Measurements from ENCODE around the gene TRPV6. TPM values are rescaled to one million over a fixed set of nuclear protein-coding genes. Genes with fewer than 3 reads are reported as not detected.

TRPV6 gene
- total and polyA plus RNA-seq, 2 donors (not counting 1 experiment from before 2014, with no cell fraction given) = not detected

DNA sequence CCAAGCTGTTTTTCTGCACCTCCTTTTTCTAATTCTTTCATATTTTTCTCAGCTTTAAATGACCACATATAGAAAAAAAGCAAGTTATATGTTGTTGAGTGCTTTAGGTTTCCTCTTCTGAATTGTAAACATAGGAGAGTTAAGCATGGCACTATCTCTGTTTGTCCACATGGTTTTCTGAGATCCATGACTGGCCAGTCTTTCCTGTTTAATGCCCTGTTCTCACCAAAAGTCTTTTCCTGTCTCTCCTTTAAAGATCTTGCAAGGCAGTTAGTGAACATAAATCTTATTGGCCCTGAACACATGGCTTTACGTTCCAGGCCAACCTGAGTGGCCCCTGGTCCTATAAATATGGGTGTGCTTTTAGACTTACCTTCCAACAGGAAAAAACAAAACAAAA lies 28.6 kb upstream of the TRPV6 start:
- DNase-seq (ENCODE audit: low read depth in 2 of 2) = no peak
- no peak overlapping the region for H2AFZ ChIP-seq (ENCODE audit: low read length)
- no peaks in the 10 kb centered on the region for H3K9me3 ChIP-seq (ENCODE audit: control insufficient read depth, insufficient read depth, low read depth, low read length)
- H3K79me2 ChIP-seq (ENCODE audit: control insufficient read depth, insufficient read depth, low read length) = no peaks in the 10 kb centered on the region
- no peaks in the 10 kb centered on the region for H3K27me3 ChIP-seq (ENCODE audit: control insufficient read depth, insufficient read depth, low read length)
- no peaks in the 10 kb centered on the region for H4K20me1 ChIP-seq (ENCODE audit: control insufficient read depth, extremely low read depth, insufficient read depth, low read length)
- no peak overlapping the region for H3K9ac ChIP-seq (ENCODE audit: insufficient read depth, low read length)
- no peaks in the 10 kb centered on the region for H3K36me3 ChIP-seq (ENCODE audit: control insufficient read depth, insufficient read depth, low read length)
- TF ChIP-seq, protein P1, sequence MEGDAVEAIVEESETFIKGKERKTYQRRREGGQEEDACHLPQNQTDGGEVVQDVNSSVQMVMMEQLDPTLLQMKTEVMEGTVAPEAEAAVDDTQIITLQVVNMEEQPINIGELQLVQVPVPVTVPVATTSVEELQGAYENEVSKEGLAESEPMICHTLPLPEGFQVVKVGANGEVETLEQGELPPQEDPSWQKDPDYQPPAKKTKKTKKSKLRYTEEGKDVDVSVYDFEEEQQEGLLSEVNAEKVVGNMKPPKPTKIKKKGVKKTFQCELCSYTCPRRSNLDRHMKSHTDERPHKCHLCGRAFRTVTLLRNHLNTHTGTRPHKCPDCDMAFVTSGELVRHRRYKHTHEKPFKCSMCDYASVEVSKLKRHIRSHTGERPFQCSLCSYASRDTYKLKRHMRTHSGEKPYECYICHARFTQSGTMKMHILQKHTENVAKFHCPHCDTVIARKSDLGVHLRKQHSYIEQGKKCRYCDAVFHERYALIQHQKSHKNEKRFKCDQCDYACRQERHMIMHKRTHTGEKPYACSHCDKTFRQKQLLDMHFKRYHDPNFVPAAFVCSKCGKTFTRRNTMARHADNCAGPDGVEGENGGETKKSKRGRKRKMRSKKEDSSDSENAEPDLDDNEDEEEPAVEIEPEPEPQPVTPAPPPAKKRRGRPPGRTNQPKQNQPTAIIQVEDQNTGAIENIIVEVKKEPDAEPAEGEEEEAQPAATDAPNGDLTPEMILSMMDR (conservative IDR thresholded peaks at IDR 0.05 in 1 of 2, IDR thresholded peaks at IDR 0.05 in 1 of 2; ENCODE audit: low read depth in 1 of 2, low read length in 2 of 2) = no peak
- no peak for TF ChIP-seq EZH2 (IDR thresholded peaks at IDR 0.05; ENCODE audit: low read length, missing control alignments)
- no peak overlapping the region for H3K4me2 ChIP-seq (ENCODE audit: extremely low read depth, insufficient read depth, low read length)
- no peak overlapping the region for H3K4me3 ChIP-seq (replicated peaks in 1 of 4; ENCODE audit: control extremely low read depth in 1 of 4, insufficient read depth in 1 of 4, low read depth in 3 of 4, low read length in 4 of 4)
- no peak overlapping the region for H3K27ac ChIP-seq (ENCODE audit: insufficient read depth, low read length)
- H3K4me1 ChIP-seq (ENCODE audit: control insufficient read depth, extremely low read depth, insufficient read depth, low read length) = no peaks in the 10 kb centered on the region

DNA sequence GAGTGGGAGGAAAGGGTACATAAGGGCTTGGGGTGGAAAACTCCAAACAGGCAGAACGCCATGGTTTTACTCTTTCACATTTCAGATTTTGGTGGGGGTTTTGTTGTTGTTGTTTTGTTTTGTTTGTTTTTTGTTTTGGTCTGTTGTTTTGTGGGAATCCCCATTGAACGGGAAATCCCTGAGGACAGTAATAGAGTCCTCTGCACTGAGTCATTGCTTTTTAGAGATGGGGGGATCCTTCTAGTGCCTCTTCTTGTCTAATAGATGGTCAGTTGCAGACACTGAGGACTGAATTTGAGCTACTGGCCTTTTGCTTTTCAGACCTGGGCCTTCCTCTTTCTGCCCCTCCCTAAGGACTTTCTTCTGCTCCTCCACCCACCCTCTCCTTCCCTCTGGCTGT lies 28.0 kb upstream of the TRPV6 start:
- Histone ChIP-seq H3K36me3 (ENCODE audit: control insufficient read depth, insufficient read depth, low read length) (no peaks in the 10 kb centered on the region), H2AFZ (ENCODE audit: low read length) (no peak overlapping the region), H4K20me1 (ENCODE audit: control insufficient read depth, extremely low read depth, insufficient read depth, low read length) (no peaks in the 10 kb centered on the region), H3K4me3 (replicated peaks in 1 of 4; ENCODE audit: control extremely low read depth in 1 of 4, insufficient read depth in 1 of 4, low read depth in 3 of 4, low read length in 4 of 4) (no peak overlapping the region), H3K27me3 (ENCODE audit: control insufficient read depth, insufficient read depth, low read length) (no peaks in the 10 kb centered on the region), H3K79me2 (ENCODE audit: control insufficient read depth, insufficient read depth, low read length) (no peaks in the 10 kb centered on the region), H3K27ac (ENCODE audit: insufficient read depth, low read length) (no peak overlapping the region), H3K4me1 (ENCODE audit: control insufficient read depth, extremely low read depth, insufficient read depth, low read length) (no peaks in the 10 kb centered on the region), H3K9me3 (ENCODE audit: control insufficient read depth, insufficient read depth, low read depth, low read length) (no peaks in the 10 kb centered on the region), H3K4me2 (ENCODE audit: extremely low read depth, insufficient read depth, low read length) (no peak overlapping the region), H3K9ac (ENCODE audit: insufficient read depth, low read length) (no peak overlapping the region)
- TF ChIP-seq, protein P1 (conservative IDR thresholded peaks at IDR 0.05 in 1 of 2, IDR thresholded peaks at IDR 0.05 in 1 of 2; ENCODE audit: low read depth in 1 of 2, low read length in 2 of 2) = no peak
- TF ChIP-seq EZH2 (IDR thresholded peaks at IDR 0.05; ENCODE audit: low read length, missing control alignments) = no peak
- DNase-seq (ENCODE audit: low read depth in 2 of 2) = no peak

DNA sequence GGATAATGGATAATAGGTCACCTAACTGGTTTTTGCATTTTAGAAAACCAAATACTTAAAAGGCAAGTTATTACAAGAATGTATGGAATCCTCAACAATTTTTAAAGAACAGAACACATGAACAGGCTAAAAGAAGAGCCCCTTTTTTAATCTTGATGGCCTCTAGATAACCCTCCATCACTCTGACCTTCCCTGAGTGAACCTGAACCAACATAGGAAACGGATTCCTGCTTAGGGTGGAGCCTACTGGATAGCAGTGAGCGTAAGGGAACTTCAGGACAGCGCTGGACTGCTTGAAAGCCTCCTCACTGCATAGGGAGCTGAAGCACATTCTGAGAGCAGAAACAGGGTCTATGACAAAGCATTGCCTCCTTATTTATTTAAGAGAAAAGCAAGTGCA lies 27.5 kb upstream of the TRPV6 start:
- Histone ChIP-seq H3K9me3 (ENCODE audit: control insufficient read depth, insufficient read depth, low read depth, low read length) (no peaks in the 10 kb centered on the region), H2AFZ (ENCODE audit: low read length) (no peak overlapping the region), H3K79me2 (ENCODE audit: control insufficient read depth, insufficient read depth, low read length) (no peaks in the 10 kb centered on the region), H3K9ac (ENCODE audit: insufficient read depth, low read length) (no peak overlapping the region), H3K36me3 (ENCODE audit: control insufficient read depth, insufficient read depth, low read length) (no peaks in the 10 kb centered on the region), H3K4me3 (replicated peaks in 1 of 4; ENCODE audit: control extremely low read depth in 1 of 4, insufficient read depth in 1 of 4, low read depth in 3 of 4, low read length in 4 of 4) (no peak overlapping the region), H3K27me3 (ENCODE audit: control insufficient read depth, insufficient read depth, low read length) (no peaks in the 10 kb centered on the region), H3K4me1 (ENCODE audit: control insufficient read depth, extremely low read depth, insufficient read depth, low read length) (no peaks in the 10 kb centered on the region), H4K20me1 (ENCODE audit: control insufficient read depth, extremely low read depth, insufficient read depth, low read length) (no peaks in the 10 kb centered on the region), H3K27ac (ENCODE audit: insufficient read depth, low read length) (no peak overlapping the region), H3K4me2 (ENCODE audit: extremely low read depth, insufficient read depth, low read length) (no peak overlapping the region)
- TF ChIP-seq, protein P1 (conservative IDR thresholded peaks at IDR 0.05 in 1 of 2, IDR thresholded peaks at IDR 0.05 in 1 of 2; ENCODE audit: low read depth in 1 of 2, low read length in 2 of 2) = no peak
- no peak for TF ChIP-seq EZH2 (IDR thresholded peaks at IDR 0.05; ENCODE audit: low read length, missing control alignments)
- DNase-seq (ENCODE audit: low read depth in 2 of 2) = no peak

Data from fibroblast of lung (primary cell).